Suprapubic skin (tissue), 4 donors: ENCODE data around the gene USP36. TPM values are rescaled to one million over a fixed set of nuclear protein-coding genes. Genes with fewer than 3 reads are reported as not detected.

Source experiments
- DNase-seq, 2 donors: peaks; one replicate each; pipeline ENCODE4 v3.0.0-alpha.2; 2019; ENCODE audit warnings: low spot score in 2 of 2
- H3K27ac ChIP-seq: fragments of 200-600 bp; sonication (generic); one replicate; pipeline ENCODE4 v1.5.1; 2019
- H3K27me3 ChIP-seq: fragments of 200-600 bp; sonication (generic); one replicate; pipeline ENCODE4 v1.5.1; 2019
- H3K36me3 ChIP-seq: fragments of 200-600 bp; sonication (generic); one replicate; pipeline ENCODE4 v1.5.1; 2019
- H3K4me1 ChIP-seq: fragments of 200-600 bp; sonication (generic); one replicate; pipeline ENCODE4 v1.5.1; 2019
- H3K4me3 ChIP-seq: fragments of 200-600 bp; sonication (generic); one replicate; pipeline ENCODE4 v1.5.1; 2019; ENCODE audit warnings: mild to moderate bottlenecking
- H3K9me3 ChIP-seq: fragments of 200-600 bp; sonication (generic); one replicate; pipeline ENCODE4 v1.5.1; 2019
- CTCF ChIP-seq, 2 donors: fragments of 200-600 bp in 1 of 2; fragments of 450-650 bp in 1 of 2; sonication (generic) in 1 of 2; IDR thresholded peaks; one replicate each; pipeline ENCODE4 v1.5.1; 2016 to 2019; ENCODE audit warnings: antibody characterized with exemption in 2 of 2, mild to moderate bottlenecking in 1 of 2, moderate library complexity in 1 of 2
- EP300 ChIP-seq: sonication (generic); formaldehyde crosslinking; IDR thresholded peaks from one replicate; pipeline ENCODE4 v1.6.1; 2017; ENCODE audit warnings: antibody characterized with exemption
- POLR2A ChIP-seq, 2 donors: fragments of 450-650 bp; IDR thresholded peaks; one replicate each; pipeline ENCODE4 v1.6.1; 2017; ENCODE audit warnings: antibody characterized with exemption in 2 of 2, mild to moderate bottlenecking in 2 of 2, moderate library complexity in 2 of 2
- POLR2AphosphoS5 ChIP-seq, 3 donors: sonication (generic); formaldehyde crosslinking; IDR thresholded peaks; one replicate each; pipeline ENCODE4 v1.6.1; 2017; ENCODE audit warnings: antibody characterized with exemption in 3 of 3
- WGBS: methylation state at CpG from one replicate; pipeline ENCODE4 v1.1.5; 2018; 5-methylcytosine and 5-hydroxymethylcytosine counted together
- total RNA-seq, 4 donors: library from RNA; depleted of rRNA; stranded (reverse); fragments of >200 nt; gene quantifications; one replicate each; pipeline ENCODE4 v1.1.0, GENCODE V29; 2016

USP36 gene
- total RNA-seq, 4 donors from 2014 or later = 60.1 to 118 (median 74.4) TPM

DNA sequence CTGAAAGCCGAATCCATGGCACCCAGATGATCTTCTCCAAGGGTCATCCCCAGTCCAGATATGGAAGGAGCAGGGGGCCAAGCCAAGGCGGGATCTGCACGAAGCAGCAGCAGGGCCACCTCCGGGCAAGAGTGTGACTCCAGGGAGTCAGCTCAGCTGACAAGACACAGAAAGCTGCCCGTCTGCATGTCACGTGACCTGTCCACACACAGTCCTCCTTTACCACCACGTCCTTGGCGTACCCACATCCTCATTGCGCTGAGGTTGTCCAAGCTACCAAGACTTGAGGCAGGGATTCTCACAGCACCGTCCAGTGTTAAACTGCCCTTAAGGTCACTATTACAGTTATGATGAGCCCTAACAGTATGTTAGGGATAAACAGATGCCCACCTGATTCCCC lies 47.2 kb downstream of the USP36 start:
- Histone ChIP-seq H3K27ac (no peak overlapping the region), H3K9me3 (no peaks in the 10 kb centered on the region), H3K36me3 (peaks cover 51% of the 10 kb centered on the region), H3K4me1 (peaks cover 36% of the 10 kb centered on the region), H3K27me3 (no peaks in the 10 kb centered on the region), H3K4me3 (no peak overlapping the region)
- no peak for TF ChIP-seq CTCF (IDR thresholded peaks at IDR 0.05)
- no peak for TF ChIP-seq POLR2A (IDR thresholded peaks at IDR 0.05)
- no peak for TF ChIP-seq EP300
- no peak for TF ChIP-seq POLR2AphosphoS5 (IDR thresholded peaks at IDR 0.05)
- DNase-seq = no peak
- 86% methylated on average over 10 of the region's 10 CpGs for WGBS

DNA sequence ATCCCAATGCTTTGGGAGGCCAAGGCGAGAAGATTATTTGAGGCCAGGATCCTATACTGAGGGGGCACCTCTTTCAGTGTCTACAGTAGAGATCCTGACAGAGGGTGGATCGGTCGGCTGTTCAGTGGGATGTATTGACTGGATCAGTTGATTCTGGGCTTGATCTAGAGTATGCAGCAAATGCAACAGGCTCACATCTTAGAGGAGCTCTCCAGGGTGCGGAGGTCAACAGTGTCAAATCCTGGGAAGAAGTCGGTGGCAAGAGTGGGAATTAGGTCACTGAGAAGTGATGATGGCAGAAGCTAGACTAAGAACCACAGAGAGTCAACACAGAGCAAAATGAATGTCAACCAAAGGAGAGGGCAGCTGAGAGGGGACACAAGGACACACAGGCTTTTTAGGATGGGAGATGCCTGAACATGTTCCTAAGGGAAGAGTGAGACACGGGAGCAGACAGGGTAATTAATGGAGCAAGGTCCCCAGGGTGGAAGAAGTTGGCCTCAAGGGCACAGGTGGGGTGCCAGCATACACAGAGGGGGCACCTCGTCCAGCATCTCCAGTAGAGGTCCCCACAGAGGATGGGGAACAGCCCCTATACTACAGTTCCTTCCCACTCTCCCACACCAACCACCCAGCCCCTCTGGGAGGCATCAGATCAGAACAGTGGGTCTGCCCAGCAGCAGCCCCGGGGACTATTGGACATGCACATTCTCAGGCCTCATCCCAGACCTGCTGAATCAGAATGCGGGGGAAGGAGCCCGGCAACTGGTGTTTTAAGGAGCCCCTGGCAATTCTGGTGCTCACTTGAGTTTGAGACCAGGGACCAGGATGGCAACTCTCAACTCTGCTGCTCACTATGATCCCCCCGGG lies 48.5 kb downstream of the USP36 start:
- Histone ChIP-seq H3K27me3 (no peaks in the 10 kb centered on the region), H3K4me3 (no peak overlapping the region), H3K9me3 (no peaks in the 10 kb centered on the region), H3K4me1 (peaks cover 30% of the 10 kb centered on the region), H3K36me3 (peaks cover 38% of the 10 kb centered on the region), H3K27ac (no peak overlapping the region)
- no peak for DNase-seq
- 80% methylated on average over 11 of the region's 11 CpGs for WGBS
- no peak for TF ChIP-seq CTCF (IDR thresholded peaks at IDR 0.05)
- TF ChIP-seq POLR2AphosphoS5 (IDR thresholded peaks at IDR 0.05) = no peak
- no peak for TF ChIP-seq EP300
- TF ChIP-seq POLR2A (IDR thresholded peaks at IDR 0.05) = no peak

GRCh38 chr17:78790552-78790951 lies 50.1 kb downstream of the USP36 start:
- no peaks in the 10 kb centered on the region for H3K9me3 ChIP-seq
- no peaks in the 10 kb centered on the region for H3K27me3 ChIP-seq
- WGBS = 89% methylated on average over 4 of the region's 4 CpGs
- H3K4me1 ChIP-seq = peaks cover 30% of the 10 kb centered on the region
- TF ChIP-seq POLR2AphosphoS5 (IDR thresholded peaks at IDR 0.05) = no peak
- no peak for DNase-seq
- H3K27ac ChIP-seq = peak overlapping the region; percentile 74
- H3K36me3 ChIP-seq = peaks cover 24% of the 10 kb centered on the region
- no peak overlapping the region for H3K4me3 ChIP-seq

DNA sequence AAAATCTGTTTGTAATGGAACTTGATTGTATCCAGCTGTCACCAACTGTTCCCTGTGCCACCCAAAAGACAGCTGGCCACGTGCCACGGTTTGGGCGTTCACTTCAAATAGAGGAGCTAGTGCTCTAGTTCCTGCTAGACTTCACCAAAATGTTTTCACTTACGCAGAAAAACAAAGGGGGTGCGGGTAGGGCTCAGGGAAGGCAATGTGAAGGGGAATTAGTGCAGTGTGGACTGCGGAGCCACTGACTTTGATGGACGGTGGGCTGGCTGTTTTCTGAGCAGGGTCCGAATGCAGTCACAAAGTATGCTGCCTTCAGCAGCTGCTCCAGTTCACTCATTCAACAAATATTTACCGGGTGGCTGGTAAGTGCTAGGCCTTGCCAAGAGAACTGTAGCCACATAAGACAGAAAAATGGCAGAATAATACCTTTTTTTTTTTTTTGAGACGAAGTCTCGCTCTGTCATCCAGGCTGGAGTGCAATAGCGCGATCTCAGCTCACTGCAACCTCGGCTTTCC lies 50.9 kb downstream of the USP36 start:
- no peak for TF ChIP-seq EP300
- no peak for TF ChIP-seq CTCF (IDR thresholded peaks at IDR 0.05)
- no peak for TF ChIP-seq POLR2A (IDR thresholded peaks at IDR 0.05)
- TF ChIP-seq POLR2AphosphoS5 (IDR thresholded peaks at IDR 0.05) = no peak
- Histone ChIP-seq H3K36me3 (peaks cover 16% of the 10 kb centered on the region), H3K4me1 (peaks cover 33% of the 10 kb centered on the region), H3K4me3 (peak overlapping the region; percentile 9), H3K27ac (peak overlapping the region; percentile 74), H3K9me3 (no peaks in the 10 kb centered on the region), H3K27me3 (no peaks in the 10 kb centered on the region)
- peak; percentile 90 to 91 for DNase-seq
- WGBS = 41% methylated on average over 14 of the region's 14 CpGs

DNA sequence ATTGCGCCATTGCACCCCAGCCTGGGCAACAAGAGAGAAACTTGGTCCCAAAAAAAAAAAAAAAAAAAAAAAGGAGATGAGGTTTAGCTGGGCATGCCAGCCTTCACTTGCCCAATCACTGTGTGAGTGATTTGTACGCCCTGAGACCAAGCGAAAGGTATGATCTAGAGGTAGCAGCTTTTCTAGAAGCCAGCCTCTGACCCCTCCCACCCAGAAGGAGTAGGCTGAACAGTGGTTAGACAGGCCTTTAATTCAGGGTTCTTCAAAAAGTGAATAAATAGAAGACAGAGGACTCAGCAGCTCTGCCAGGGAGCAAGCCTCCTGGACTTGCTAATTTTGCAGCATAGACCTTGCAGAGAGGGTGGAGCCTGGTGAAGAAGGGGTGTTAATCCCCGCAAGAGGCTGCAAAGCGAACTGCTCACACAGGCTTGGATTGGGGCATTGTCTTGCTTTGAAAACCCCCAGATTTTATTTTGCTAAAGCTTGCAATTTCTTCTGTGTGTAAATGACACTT lies 51.4 kb downstream of the USP36 start:
- H3K36me3 ChIP-seq = peaks cover 10% of the 10 kb centered on the region
- no peaks in the 10 kb centered on the region for H3K9me3 ChIP-seq
- DNase-seq = no peak
- WGBS = 50% methylated on average over 5 of the region's 5 CpGs
- H3K27me3 ChIP-seq = no peaks in the 10 kb centered on the region
- H3K4me3 ChIP-seq = peak overlapping the region; percentile 9
- peak overlapping the region; percentile 74 for H3K27ac ChIP-seq
- TF ChIP-seq EP300 (no peak), POLR2A (IDR thresholded peaks at IDR 0.05) (no peak), POLR2AphosphoS5 (IDR thresholded peaks at IDR 0.05) (no peak), CTCF (IDR thresholded peaks at IDR 0.05) (no peak)
- H3K4me1 ChIP-seq = peaks cover 33% of the 10 kb centered on the region
